NCI-H510A (cell line): Measurements from ENCODE around the gene LZTR1.
"Not testable (repeated sequence)": the region's sequence is repeated elsewhere in the genome, so short reads cannot be mapped to it uniquely, and the experiment has no call there.

Source experiments
- DNase-seq: peaks from one replicate; lab custom pipeline; 2025; lab: John Stamatoyannopoulos, UW

LZTR1 gene

DNA sequence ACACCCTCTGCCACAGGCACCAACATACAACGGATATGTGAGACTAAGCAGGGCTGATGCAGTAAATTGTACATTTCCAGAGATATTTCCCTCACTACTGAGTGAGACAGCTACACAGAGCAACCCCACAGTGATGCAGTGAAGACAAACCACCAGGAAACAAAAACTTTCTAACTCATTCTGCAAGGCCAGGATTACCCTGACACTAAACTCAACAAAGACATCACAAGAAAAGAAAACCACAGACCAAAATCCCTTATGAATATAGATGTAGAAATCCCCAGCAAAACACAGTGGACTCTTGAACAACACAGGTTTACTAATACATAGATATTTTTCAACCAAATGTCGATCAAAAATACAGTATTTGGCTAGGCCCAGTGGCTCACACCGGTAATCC lies 51.8 kb downstream of the LZTR1 start:
- DNase-seq = no peak

- no peak for DNase-seq
These were observed 52.9 kb downstream of the LZTR1 start for GRCh38 chr22:21034989-21035388.

DNA sequence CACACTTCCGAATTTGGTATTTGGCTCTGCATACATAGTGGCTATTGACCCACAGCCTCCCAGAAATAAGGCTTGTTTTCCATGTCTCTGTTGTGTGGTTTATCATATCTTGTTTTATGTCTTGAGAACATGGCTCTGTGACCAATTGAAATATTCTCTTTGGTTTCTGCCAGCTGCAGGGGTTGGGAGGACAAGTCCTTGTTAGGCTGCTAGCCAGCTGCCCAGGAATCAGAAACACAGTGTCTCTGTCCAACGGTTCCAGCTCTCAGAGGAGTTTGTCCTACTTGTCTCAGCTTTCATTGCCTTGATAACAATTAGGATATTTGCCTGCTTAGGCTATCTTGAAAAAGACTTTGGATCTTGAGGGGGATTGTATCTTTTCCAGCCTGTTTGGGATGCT lies 56.3 kb downstream of the LZTR1 start:
- DNase-seq = no peak

DNA sequence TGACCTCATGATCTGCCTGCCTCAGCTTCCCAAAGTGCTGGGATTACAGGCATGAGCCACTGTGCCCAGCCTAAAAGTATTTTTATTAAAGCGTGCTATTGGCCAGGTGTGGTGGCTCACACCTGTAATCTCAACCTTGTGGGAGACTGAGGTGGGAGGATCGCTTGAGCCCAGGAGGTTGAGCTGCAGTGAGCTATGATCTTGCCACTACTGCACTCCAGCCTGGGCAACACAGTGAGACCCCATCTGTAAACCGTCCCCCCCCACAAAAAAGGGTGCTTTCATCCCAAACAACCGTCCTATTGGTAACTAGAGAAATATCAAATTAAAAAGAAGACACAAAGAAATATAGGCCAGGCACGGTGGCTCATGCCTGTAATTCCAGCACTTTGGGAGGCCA lies 57.1 kb downstream of the LZTR1 start:
- DNase-seq = not testable (repeated sequence)

- DNase-seq = no peak
These were observed 59.8 kb downstream of the LZTR1 start for GRCh38 chr22:21041937-21042336.

DNA sequence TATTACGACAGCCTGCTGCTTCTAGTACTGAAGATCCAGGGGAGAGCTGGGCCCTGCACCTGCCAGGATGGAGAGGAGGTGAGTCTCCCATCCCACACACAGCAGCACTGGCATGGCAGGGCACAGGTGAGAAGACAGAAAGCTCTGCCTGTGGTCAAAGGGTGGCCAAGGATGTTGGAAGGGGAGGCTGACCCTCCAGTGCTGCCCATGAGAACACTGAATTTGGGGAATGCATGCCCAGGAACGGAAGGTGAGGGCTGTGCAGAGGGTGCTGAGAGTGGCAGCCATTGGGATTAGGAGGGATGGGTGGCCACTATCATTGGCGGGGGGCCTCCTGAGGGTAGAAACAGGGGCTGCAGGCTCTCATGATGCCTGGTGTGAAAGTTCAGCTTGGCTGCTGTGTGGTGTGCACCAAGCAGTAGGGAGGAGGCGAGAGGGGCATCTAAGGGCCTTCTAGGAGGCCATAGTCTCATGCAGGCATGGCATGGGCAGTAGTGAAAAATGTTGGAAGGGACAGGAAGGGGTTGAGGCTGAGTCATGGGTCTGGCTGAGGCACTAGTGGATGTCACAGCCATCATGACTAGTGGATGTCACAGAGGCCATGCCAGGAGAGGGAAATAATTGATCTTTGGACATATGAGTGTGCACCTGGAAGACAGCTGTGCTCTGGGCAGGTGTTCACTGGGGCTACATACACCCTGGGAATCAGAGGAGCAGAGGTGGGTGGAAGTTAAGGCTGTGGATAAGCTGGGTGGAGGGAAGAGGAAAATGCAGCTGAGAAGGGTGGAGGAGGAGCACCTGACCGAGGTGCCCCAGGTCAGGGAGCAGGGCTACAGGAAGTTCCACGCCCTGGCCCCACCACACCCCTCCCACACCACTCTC lies 61.1 kb downstream of the LZTR1 start:
- no peak for DNase-seq

DNA sequence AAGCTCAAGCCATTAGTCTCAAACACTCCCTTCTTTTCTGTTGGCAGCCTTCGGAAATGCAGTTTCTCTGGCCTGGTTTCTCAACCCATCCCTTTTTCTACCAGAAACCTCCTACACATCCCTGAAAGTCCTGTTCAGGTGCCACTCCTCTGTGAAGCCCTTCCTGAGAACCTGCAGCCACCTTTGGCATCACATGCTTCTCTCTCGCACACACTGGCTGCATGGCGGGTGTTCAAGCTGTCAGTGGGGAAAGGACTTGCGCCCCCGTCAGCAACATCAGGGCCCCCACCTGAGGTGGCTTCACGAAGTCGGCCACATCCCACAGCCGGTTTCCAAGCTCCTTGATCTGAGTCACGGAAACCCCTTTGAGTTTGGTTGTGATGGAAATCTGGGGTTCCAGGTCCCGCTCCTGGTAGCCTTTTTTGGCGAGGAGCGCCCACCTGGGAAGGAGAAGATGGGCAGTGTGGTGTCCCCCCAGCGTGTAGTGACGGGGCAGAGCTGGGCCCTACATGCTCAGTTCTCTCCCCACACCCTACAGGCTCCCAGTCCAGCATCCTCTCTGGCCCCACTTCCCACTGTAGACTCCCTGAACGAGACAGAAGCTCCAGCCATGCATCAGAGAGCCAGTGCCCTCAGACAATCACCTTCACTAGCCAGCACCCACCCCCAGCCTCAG lies 61.9 kb downstream of the LZTR1 start:
- DNase-seq = no peak

- no peak for DNase-seq
These were observed 63.0 kb downstream of the LZTR1 start for GRCh38 chr22:21044931-21045584.

DNA sequence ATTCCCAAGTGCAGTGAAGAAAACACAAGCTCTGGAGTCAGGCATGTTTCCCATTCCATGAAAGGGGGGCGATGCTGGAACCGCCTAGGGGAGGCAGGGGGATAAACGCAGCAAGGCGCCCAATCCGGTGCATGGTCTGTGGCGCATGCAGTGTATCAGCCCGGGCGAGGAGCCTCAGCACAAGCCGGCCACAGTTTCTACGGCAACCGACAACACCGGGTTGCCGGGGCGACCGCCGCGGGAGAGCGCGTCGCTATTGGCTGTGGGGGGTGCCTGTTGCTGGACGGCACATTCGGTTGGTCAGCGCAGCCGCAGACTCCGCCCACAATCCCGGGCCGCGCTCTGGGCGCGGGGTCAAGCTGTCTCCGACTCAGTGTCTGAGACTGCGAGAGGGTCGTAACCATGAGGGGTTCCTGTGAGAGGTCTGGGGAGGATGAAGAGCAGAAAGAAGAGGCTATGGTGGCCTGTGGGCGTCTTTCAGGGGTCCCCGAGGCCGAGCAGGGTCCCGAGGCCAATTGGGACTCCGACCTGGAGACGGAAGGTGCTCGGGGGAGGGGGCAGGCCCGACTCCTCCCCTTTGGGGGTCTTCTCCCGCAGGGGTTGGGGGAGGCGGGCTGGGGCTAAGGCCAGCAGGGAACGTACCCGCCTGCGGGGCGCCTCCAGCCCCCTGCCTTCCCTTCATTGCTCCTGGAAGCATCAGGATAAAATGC lies 63.6 kb downstream of the LZTR1 start, which contains the start of gene LRRC74B:
Gene LRRC74B, plus strand, starts transcription at position 362 of the 710 bp plus-strand sequence. Its CDS starts 41 bp downstream, at position 403.
- peak; percentile 87 for DNase-seq

- DNase-seq = no peak
These were observed 65.1 kb downstream of the LZTR1 start for GRCh38 chr22:21047035-21047661.

DNA sequence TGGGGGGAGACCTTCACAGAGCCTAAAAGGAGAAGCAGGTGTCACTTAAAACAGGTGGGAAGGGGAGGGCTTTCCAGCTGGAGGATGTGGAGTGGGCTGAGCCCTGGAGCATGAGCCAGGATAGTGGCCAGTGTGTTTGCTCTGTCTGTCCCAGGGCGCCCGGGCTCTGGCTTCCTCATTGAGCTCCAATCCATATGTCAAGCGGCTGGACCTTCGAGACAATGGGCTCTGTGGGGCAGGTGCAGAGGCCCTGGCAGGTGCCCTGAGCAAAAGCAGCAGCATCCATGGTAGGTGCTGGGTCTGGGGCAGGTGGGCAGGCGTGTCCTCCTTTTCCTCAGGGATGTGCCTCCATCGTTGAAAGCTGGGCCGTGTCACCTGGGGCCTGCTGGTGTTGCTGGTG lies 65.6 kb downstream of the LZTR1 start:
- DNase-seq = peak; percentile 57

- DNase-seq = not testable (repeated sequence)
These were observed 66.4 kb downstream of the LZTR1 start for GRCh38 chr22:21048448-21048847.
